Measurements from ENCODE around the gene GRK2.

GRK2 gene

DNA sequence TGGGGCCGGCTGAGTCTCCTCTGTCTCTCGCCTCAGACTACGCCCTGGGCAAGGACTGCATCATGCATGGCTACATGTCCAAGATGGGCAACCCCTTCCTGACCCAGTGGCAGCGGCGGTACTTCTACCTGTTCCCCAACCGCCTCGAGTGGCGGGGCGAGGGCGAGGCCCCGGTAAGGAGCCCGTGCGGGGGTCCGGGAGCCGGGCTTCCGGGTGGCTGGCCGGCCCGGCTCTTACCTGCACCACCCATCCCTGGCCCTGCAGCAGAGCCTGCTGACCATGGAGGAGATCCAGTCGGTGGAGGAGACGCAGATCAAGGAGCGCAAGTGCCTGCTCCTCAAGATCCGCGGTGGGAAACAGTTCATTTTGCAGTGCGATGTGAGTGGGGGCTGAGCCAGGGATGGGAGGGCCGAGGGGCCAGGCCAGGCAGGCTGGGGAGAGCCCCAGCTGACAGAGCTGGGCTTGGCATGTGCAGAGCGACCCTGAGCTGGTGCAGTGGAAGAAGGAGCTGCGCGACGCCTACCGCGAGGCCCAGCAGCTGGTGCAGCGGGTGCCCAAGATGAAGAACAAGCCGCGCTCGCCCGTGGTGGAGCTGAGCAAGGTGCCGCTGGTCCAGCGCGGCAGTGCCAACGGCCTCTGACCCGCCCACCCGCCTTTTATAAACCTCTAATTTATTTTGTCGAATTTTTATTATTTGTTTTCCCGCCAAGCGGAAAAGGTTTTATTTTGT, 18.7 kb downstream of the GRK2 start:
- DNase-seq = no peak

DNA sequence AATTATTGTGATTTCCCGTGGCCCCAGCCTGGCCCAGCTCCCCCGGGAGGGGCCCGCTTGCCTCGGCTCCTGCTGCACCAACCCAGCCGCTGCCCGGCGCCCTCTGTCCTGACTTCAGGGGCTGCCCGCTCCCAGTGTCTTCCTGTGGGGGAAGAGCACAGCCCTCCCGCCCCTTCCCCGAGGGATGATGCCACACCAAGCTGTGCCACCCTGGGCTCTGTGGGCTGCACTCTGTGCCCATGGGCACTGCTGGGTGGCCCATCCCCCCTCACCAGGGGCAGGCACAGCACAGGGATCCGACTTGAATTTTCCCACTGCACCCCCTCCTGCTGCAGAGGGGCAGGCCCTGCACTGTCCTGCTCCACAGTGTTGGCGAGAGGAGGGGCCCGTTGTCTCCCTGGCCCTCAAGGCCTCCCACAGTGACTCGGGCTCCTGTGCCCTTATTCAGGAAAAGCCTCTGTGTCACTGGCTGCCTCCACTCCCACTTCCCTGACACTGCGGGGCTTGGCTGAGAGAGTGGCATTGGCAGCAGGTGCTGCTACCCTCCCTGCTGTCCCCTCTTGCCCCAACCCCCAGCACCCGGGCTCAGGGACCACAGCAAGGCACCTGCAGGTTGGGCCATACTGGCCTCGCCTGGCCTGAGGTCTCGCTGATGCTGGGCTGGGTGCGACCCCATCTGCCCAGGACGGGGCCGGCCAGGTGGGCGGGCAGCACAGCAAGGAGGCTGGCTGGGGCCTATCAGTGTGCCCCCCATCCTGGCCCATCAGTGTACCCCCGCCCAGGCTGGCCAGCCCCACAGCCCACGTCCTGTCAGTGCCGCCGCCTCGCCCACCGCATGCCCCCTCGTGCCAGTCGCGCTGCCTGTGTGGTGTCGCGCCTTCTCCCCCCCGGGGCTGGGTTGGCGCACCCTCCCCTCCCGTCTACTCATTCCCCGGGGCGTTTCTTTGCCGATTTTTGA, 19.5 kb downstream of the GRK2 start:
- DNase-seq = no peak

DNA sequence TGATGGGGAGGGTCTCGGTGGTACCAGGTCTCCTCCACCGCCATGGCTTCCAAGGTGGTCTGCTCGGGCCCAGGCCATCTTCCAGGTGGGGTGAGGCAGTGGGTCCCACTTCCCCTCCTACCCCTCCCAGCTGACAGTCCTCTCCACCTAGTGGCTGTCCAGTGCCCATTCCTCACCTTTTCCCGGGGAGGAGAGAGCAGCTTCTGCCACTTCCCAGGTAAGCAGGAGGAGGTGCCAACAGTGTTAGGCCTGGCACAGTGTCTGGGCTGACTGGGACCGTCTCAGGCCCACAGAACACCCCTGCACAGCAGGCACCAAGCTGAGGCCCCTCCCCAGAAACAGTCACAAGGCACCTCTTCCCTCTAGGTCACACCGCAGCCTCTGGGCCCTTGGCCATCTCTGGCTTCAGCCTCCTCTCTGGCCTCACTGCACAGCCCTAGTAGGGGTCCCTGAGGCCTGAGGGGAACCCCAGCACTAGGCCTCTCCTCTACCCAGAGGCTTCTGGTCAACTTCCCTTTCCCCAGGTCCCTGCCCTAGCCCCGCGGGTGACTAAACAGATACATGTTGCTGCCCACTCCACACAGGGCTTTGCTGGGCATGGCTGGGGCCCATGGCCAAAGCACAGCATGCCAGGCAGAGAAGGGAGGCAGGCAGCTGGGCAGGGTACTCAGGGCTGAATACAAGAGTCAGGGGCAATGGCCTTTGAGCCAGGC, 20.5 kb downstream of the GRK2 start:
- no peak for DNase-seq

DNA sequence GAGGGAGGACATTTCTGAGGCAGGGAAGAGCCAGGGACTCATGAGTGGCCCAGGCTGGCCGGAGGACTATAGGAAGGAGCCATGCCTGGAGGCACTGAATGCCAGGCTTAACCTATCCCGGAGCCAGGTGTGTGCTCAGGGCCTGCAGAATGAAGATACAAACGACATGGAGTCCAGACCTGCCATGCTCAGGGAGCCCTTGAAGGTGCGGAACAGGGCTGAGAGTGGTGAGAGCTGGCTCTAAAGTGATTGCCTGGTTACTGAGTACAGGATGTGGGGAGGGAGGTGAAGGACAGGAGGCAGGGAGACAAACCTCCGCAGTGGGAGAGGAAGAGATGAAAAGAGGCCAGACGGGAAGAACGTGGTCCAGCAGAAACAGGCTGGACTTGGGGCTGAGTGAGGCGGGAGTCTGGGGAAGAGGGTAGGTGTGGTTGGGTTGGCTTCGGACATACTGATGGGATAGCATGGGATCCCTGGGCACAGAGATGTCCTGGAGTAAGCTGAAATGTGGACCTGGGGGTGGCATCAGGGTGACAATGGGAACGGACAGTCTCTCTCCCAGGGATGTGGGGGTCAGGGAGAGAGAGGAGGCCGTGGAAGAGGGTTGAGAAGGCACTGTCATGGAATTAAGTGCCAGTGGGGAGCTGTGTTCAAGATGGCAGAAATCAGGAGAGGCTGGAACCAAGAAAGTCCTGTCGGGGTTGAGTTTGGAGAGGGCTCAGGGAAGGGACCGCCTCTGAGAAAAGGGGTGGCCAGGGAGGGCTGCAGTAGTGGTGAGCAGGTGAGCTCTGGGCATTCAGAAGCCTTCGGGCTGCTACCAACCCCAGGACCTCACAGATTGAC, 21.3 kb downstream of the GRK2 start:
- no peak for DNase-seq

DNA sequence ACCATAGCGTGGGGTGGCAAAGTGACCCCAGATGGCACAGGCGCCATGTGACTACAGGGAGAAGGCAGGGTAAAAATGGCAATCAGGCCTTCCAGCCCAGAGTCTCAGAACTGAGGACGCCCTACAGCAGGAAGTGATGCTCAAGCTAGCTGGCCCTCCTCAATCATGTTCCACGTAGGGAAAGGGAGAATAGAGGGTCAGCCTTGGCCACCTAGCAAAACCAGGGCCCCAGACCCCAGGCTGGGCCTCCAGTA, 21.9 kb downstream of the GRK2 start:
- no peak for DNase-seq

DNA sequence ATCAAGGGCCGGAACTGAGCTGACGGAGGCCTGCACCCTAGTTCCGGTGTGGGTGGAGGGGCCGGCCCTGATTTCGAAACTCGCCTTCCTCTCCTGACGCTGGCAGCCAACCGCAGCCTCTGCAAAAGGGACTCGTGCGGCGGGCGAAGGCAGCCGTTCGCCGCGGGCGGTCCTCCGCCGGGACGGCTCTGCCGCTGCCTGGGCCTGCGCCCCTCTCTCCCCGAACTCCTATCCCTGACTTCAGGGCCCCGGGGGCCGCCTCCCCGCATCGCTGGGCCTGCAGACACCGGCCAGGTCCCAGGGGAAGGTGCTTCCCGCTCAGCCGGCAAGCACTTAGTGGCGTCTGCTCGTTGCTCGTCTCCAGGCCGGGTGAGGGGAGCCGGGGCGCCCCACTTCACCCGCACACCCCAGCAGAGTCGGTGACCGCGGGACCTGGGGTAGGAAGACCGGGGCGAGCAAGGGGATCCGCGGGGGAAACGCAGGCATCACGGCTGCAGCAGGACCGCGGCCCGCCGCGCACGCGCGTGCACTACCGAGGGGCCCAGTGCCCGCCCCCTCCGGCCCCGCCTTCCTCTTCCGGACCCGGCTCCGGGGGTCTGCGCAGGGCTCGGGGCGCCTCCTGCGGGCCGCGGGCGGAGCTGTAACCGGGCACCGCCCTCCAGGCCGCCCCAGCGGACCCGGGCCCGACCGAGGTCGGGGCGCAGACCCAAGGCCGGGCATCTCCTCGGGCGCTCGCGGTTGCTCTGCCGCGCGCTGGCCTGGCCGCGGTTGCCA, 22.4 kb downstream of the GRK2 start:
- peak; percentile 80 for DNase-seq

DNA sequence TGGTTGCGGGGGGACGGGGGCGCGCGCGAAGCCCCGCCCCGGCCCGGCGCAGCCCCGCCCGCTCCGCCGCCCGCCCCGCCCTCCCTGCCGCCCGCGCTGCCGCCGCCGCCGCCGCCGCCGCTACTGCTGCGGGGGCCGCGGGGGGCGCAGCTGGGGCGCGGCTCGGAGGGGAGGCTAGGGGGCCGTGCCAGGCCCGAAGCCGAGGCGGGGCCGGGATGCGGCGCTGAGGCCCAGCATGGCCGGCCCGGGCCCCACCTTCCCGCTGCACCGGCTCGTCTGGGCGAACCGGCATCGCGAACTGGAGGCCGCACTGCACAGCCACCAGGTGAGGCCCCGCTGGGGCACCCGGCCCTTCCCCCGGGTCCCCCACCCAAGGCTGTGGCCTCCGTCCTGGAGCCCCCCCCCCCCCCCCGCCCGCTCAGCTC, 23.0 kb downstream of the GRK2 start, which contains the start of gene ANKRD13D:
ANKRD13D (plus strand) TSS at position 78 of the 425 bp plus-strand sequence; CDS start at position 236, 158 bp downstream.
- DNase-seq = no peak

DNA sequence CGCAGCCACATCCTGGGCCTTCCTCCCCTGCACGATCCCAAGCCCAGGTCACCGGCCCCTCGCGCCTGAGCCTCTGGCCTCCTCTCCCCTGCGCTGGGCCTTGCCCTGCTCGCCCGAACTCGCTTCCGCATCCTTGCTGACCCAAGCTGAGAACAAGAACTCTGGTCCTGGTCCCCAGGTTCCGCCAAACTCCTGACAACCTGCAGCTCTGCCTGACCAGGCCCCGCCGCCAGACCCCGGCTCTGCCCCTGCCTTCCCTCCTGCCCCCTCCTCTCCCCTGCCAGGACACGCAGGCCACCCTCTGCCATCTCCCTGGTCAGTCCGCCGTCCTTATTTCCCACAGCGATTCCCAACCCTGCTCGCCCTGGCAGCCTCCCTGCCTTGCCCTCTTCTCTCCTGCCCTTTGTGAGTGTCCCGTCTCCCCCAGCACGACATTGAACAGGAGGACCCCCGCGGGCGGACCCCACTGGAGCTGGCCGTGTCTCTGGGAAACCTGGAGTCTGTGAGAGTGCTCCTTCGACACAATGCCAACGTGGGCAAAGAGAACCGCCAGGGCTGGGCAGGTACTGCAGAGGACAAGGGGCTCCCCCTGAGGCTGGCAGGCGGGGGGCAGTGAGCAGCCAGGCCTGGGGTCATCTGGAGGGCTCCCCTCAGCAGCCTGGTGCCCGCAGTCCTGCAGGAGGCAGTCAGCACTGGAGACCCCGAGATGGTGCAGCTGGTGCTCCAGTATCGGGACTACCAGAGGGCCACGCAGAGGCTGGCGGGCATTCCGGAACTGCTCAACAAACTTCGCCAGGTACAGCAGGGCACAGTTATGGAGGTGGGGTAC, 23.6 kb downstream of the GRK2 start:
- no peak for DNase-seq

DNA sequence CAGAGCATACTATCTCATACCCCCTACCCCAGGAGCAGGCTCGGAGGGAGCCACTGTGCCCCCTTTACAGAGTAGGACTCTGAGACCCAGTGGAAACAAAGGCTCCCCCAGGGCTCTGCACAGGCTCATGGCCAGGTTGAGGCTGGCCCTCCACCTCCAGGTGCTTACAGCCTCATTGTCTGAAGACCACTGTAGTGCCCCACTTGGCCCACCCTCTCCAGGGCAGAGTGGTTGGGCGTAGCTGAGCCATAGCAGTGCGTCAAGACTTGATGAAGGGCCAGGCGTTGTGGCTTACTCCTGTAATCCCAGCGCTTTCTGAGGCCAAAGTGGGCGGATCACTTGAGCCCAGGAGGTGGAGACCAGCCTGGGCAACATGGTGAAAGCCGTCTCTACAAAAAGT, 24.5 kb downstream of the GRK2 start:
- DNase-seq = no peak

DNA sequence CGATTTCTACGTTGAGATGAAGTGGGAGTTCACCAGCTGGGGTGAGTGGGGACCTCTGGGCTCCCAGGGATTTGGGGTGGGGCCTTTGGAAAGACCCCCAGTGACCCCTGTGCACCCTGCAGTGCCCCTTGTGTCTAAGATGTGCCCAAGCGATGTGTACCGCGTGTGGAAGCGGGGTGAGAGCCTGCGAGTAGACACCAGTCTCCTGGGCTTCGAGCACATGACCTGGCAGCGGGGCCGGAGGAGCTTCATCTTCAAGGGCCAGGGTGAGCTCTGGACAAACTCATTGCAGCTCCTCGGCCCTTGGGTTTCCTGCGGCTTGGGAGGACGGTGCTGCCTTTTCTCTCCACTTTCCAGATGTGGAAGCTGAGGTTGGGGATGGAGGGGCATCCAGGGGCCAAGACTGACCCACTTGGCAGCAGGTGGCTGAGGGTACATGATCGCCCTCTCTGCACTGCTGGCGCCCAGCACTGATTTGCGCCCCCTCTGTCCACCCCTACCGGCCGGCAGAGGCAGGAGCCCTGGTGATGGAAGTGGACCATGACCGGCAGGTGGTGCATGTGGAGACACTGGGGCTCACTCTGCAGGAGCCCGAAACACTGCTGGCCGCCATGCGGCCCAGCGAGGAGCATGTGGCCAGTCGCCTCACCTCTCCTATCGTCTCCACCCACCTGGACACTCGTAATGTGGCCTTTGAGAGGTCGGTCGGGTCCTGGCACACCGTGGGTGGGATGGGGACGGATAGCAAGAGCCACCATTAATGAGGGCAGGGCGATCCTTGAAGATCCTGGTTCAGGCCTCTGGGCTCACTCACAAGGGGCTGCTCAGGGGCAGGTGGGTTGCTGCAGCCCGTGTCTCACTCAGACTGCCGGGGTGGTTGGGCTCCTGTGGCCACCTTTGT, 25.5 kb downstream of the GRK2 start:
- no peak for DNase-seq

DNA sequence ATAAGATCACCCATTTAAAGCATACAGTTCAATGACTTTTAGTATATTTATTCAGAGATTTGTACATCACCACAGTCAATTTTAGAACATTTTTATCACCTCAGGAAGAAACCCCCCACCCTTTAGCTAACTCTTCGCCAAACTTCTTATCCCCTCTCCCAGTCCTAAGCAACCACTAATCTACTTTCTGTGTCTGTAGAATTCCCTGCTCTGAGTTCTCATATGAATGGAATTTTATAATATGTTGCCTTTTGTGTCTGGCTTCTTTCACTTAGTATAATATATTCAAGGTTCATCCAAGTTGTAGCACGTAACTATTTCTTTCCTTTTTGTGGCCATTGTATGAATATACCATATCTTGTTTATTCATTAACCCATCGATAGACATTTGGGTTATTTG, 26.4 kb downstream of the GRK2 start:
- DNase-seq = no peak

DNA sequence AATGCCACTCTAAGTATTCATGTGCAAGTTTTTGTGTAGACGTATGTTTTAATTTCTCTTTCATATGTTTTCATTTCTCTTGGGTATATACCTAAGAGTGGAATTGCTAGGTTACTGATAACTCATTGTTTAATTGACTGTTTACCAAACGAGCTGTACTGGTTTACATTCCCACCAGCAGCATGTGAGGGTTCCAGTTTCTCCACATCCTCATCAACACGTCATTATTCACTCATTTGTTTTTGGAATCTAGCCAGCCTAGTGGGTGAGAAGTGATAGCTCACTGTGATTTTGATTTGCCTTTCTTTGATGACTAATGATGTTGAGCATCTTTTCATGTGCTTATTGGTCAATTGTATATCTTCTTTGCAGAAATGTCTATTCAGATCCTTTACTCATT, 26.8 kb downstream of the GRK2 start:
- DNase-seq = no peak

DNA sequence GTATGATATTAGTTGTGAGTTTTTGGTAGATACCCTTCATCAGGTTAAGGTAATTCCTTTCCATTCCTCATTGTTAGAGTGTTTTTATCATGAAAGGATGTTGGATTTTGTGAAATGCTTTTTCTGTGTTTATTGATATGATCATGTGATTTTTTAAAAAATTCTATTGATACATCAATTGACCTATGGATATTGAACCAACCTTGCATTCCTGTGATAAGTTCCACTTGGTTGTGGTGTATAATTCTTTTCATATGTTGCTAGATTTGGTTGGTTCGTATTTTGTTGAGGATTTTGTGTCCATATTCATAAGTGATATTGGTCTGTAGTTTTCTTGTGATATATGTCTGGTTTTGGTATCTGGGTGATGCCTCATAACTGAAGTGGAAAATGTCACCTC, 29.6 kb downstream of the GRK2 start:
- DNase-seq = no peak

DNA sequence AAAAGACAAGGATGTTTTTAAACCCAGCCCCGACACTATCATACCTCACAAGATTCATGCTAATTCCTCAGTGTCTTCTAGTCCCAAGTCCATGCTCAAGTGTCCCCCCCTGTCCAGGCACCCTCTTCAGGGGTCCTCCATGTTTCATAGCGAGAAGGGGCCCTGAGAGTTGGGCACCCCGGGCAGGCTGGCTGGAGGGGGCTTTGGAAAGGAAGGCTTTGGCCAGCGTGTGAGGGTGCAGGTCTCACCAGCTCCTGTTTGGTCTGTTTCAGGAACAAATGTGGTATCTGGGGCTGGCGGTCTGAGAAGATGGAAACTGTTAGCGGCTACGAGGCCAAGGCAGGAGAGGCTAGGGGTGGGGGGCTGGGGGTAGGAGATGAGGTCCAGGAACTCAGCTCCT, 32.5 kb downstream of the GRK2 start:
- DNase-seq = no peak

DNA sequence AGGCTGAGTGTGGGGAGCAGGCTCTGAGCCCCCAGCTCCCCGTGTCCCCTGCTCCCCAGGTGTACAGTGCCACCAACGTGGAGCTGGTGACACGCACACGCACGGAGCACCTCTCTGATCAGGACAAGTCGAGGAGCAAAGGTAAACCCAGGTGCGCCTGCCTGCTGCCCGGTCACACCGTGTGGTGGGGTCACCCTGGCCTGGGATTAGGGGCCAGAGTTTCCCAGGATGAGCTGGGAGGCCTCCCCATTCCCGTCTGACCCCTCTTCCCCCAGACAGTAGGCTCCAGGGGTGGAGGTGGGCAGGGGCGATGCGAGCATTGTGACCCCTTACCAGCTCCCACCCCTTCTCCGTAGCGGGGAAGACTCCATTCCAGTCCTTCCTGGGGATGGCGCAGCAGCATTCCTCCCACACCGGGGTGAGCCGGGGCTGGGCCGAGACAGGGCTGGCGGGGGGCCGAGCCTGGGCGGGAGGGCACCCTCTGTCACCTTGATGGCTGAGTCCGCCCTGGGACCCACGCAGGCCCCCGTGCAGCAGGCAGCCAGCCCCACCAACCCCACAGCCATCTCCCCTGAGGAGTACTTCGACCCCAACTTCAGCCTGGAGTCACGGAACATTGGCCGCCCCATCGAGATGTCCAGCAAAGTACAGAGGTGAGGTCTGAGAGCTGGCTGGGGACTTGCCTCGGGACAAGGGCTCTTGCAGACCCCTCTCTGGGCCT, 33.4 kb downstream of the GRK2 start:
- DNase-seq = no peak

DNA sequence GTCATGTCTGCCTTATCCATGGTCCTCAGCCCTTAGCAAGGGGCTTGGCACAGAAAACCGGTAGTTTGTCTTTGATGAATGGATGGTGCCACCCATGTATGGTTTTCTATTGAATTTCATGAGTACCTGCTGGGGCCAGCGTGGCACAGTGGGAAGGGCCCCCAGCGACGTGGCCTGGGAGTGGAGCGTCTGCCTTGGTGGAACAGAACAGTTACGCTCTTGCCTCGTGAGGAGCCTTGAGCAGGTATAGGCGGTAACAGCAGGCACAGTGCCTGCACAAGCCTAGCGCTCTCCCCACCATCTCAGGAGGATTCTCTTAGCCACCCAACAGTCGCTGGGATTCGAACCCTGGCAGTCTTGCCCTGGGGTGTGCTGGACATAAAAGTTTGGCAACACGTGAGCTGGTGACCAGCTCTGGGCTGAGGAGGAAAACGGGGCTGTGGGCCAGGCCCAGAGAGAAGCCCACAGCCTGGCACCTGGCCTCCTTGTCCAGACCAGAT, 34.0 kb downstream of the GRK2 start:
- DNase-seq = no peak

DNA sequence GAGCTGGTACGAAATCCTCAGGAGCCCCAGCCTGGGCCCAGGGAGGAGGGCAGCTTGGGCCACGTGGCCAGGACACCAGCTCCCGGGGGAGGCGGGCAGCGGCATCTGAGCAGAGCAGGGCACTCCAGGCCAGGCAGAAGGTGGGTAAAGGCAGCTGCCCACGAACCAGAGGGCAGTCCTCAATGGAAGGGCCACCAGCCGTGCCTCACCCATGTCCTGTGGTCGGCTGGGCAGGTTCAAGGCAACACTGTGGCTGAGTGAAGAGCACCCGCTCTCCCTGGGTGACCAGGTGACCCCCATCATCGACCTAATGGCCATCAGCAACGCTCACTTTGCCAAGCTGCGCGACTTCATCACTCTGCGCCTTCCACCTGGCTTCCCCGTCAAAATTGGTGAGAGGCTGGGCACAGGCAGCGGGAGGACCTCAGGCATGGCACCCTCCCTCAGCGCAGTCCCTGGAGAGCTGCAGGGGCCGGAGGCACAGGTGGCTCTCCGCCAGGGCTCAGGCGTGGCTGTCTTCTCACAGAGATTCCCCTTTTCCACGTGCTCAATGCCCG, 34.6 kb downstream of the GRK2 start:
- no peak for DNase-seq

DNA sequence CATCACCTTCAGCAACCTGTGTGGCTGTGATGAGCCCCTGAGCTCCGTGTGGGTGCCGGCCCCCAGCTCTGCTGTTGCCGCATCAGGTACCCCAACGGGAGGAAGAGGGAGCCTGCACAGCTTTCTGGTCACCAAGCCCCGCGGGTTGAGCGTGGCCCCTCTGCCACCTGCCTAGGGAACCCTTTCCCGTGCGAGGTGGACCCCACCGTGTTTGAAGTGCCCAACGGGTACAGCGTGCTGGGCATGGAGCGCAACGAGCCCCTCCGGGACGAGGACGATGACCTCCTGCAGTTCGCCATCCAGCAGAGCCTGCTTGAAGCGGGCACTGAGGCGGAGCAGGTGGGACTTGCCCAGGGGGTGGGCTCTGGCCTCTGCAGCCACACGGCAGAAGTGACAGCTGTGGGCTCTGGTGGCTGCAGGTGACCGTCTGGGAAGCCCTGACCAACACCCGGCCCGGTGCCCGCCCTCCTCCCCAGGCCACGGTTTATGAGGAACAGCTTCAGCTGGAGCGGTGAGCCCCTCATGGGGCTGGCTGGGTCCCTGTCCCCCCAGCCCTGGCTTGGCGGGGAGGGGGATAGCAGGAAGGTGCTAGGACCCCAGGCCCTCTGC, 35.1 kb downstream of the GRK2 start:
- DNase-seq = no peak
